HCT116 (cell line): ENCODE data around the gene RCN2. TPM values are rescaled to one million over a fixed set of nuclear protein-coding genes. Genes with fewer than 3 reads are reported as not detected.

Source experiments
- ATAC-seq: fragments of 200-7000 bp; cut with Tn5 transposase; 2 replicates; pipeline ENCODE4 v1.9.1; 2020; ENCODE audit warnings: mild to moderate bottlenecking, moderate library complexity
- BruUV-seq: library from RNA; stranded (reverse); fragments of 400-500 nt; replicated peaks from 2 replicates; lab custom pipeline; 2021; lab: Mats Ljungman, UMichigan
- CTCF ChIA-PET: fragments of 300-600 bp; sonication (Branson Sonifier 250); formaldehyde crosslinking; loops from one replicate; lab custom pipeline; 2021; ENCODE audit warnings: antibody characterized with exemption; lab: Charles Lee
- POLR2A ChIA-PET: fragments of 300-600, 350-600 bp; sonication (Branson Sonifier 250); formaldehyde crosslinking; loops from one replicate; lab custom pipeline; 2021; ENCODE audit warnings: antibody characterized with exemption; lab: Charles Lee
- RAD21 ChIA-PET, 2 experiments: fragments of 300-600 bp; sonication (Branson Sonifier 250); formaldehyde crosslinking; loops; one replicate each; lab custom pipeline; 2023; ENCODE audit warnings: low total read pairs in 2 of 2; ENCODE audit not compliant: uncharacterized antibody in 2 of 2, unreplicated experiment in 2 of 2, low non-redundant PET in 1 of 2; lab: Charles Lee
- DNase-seq: peaks from one replicate; pipeline ENCODE4 v3.0.0-alpha.2; 2010; ENCODE audit warnings: low read depth, low spot score
- H2AFZ ChIP-seq: fragments of 200-600 bp; shearing (Covaris generic), sonication (generic); 2 replicates; pipeline ENCODE4 v1.6.1; 2017; ENCODE audit warnings: low read depth, mixed run types, mixed read lengths, antibody characterized with exemption, low read length; ENCODE audit not compliant: poor library complexity, severe bottlenecking
- H3K27ac ChIP-seq: 2 replicates; pipeline ENCODE4 v1.5.1; 2012; ENCODE audit warnings: low read depth, low read length
- H3K27me3 ChIP-seq: fragments of 200-600 bp; sonication (generic); 2 replicates; pipeline ENCODE4 v1.6.1; 2016; ENCODE audit warnings: mixed run types, low read length, mixed read lengths; ENCODE audit not compliant: insufficient read depth
- H3K36me3 ChIP-seq, 2 experiments: fragments of 200-500 bp in 1 of 2; fragments of 200-600 bp in 1 of 2; sonication (Bioruptor generic) in 1 of 2; sonication (generic) in 1 of 2; 2 replicates each; pipeline versions ENCODE4 v1.5.1 to v1.6.1; 2014 to 2016; ENCODE audit warnings: low read length in 2 of 2, inconsistent platforms in 1 of 2, mixed read lengths in 1 of 2, mixed run types in 1 of 2; ENCODE audit not compliant: insufficient read depth in 2 of 2, control insufficient read depth in 1 of 2
- H3K4me1 ChIP-seq, 2 experiments: fragments of 200-600 bp in 1 of 2; sonication (generic) in 1 of 2; 2 replicates each; pipeline versions ENCODE4 v1.5.1 to v1.6.1; 2012 to 2017; ENCODE audit warnings: low read length in 2 of 2, inconsistent platforms in 1 of 2, mild to moderate bottlenecking in 1 of 2, mixed read lengths in 1 of 2, mixed run types in 1 of 2, moderate library complexity in 1 of 2; ENCODE audit not compliant: insufficient read depth in 2 of 2, control insufficient read depth in 1 of 2
- H3K4me2 ChIP-seq: fragments of 200-600 bp; sonication (generic); 2 replicates; pipeline ENCODE4 v1.6.1; 2017; ENCODE audit warnings: mixed run types, low read length, mixed read lengths
- H3K4me3 ChIP-seq, 2 experiments: fragments of 200-600 bp in 1 of 2; sonication (generic) in 1 of 2; replicated peaks in 1 of 2; 2 replicates each; pipeline ENCODE4 v1.5.1; 2011 to 2016; ENCODE audit warnings: low read length in 2 of 2, control low read depth in 1 of 2, low read depth in 1 of 2, mild to moderate bottlenecking in 1 of 2, mixed read lengths in 1 of 2, mixed run types in 1 of 2
- H3K79me2 ChIP-seq: fragments of 200-600 bp; sonication (generic); 2 replicates; pipeline ENCODE4 v1.6.1; 2017; ENCODE audit warnings: mild to moderate bottlenecking, mixed run types, low read length, moderate library complexity, mixed read lengths; ENCODE audit not compliant: insufficient read depth
- H3K9ac ChIP-seq: fragments of 200-600 bp; sonication (generic); 2 replicates; pipeline ENCODE4 v1.6.1; 2016; ENCODE audit warnings: low read length, mixed read lengths
- H3K9me2 ChIP-seq: fragments of 200-600 bp; sonication (generic), shearing (Covaris generic); 2 replicates; pipeline ENCODE4 v1.6.1; 2017; ENCODE audit warnings: mixed run types, mild to moderate bottlenecking, moderate library complexity; ENCODE audit not compliant: insufficient read depth
- H3K9me3 ChIP-seq, 2 experiments: fragments of 200-500 bp in 1 of 2; fragments of 200-600 bp in 1 of 2; sonication (Bioruptor generic) in 1 of 2; sonication (generic) in 1 of 2; 2 replicates each; pipeline ENCODE4 v1.6.1; 2014 to 2017; ENCODE audit warnings: low read length in 2 of 2, mixed read lengths in 2 of 2, inconsistent platforms in 1 of 2, low read depth in 1 of 2, mild to moderate bottlenecking in 1 of 2, mixed run types in 1 of 2, moderate library complexity in 1 of 2; ENCODE audit not compliant: control insufficient read depth in 1 of 2, insufficient read depth in 1 of 2
- H4K20me1 ChIP-seq: fragments of 200-600 bp; sonication (generic), shearing (Covaris generic); 2 replicates; pipeline ENCODE4 v1.6.1; 2017; ENCODE audit warnings: mixed run types, mild to moderate bottlenecking, moderate library complexity; ENCODE audit not compliant: insufficient read depth
- ATF3 ChIP-seq: IDR thresholded peaks from 2 replicates; pipeline ENCODE4 v1.6.1; 2012
- CEBPB ChIP-seq: IDR thresholded peaks from 2 replicates; pipeline ENCODE4 v1.6.1; 2012; ENCODE audit warnings: low read depth
- CTCF ChIP-seq, 3 experiments: fragments of 200-600 bp in 1 of 3; sonication (generic) in 1 of 3; IDR thresholded peaks in 2 of 3; conservative IDR thresholded peaks in 1 of 3; 2 replicates each; pipeline ENCODE4 v1.5.1; 2012 to 2017; ENCODE audit warnings: low read depth in 2 of 3, low read length in 2 of 3, antibody characterized with exemption in 1 of 3, borderline replicate concordance in 1 of 3, control low read depth in 1 of 3, mild to moderate bottlenecking in 1 of 3, mixed read lengths in 1 of 3, mixed run types in 1 of 3, moderate library complexity in 1 of 3; ENCODE audit not compliant: insufficient read depth in 1 of 3
- EGR1 ChIP-seq: IDR thresholded peaks from 2 replicates; pipeline ENCODE4 v1.6.1; 2012; ENCODE audit warnings: low read depth
- ELF1 ChIP-seq: IDR thresholded peaks from 2 replicates; pipeline ENCODE4 v1.6.1; 2012; ENCODE audit warnings: low read depth, borderline replicate concordance
- EZH2 ChIP-seq: fragments of 200-600 bp; sonication (generic); IDR thresholded peaks from 2 replicates; pipeline ENCODE4 v1.6.1; 2017; ENCODE audit warnings: antibody characterized with exemption, mixed run types
- EZH2phosphoT487 ChIP-seq: fragments of 200-600 bp; IDR thresholded peaks from 2 replicates; pipeline ENCODE4 v1.6.1; 2018; ENCODE audit warnings: antibody characterized with exemption, borderline replicate concordance
- JUND ChIP-seq: IDR thresholded peaks from 2 replicates; pipeline ENCODE4 v1.6.1; 2012
- MAX ChIP-seq: IDR thresholded peaks from 2 replicates; pipeline ENCODE4 v1.6.1; 2012
- POLR2A ChIP-seq: IDR thresholded peaks from 2 replicates; pipeline ENCODE4 v1.7.0; 2011; ENCODE audit warnings: borderline replicate concordance; ENCODE audit not compliant: insufficient read depth, insufficient read length; ENCODE audit errors: extremely low read depth
- POLR2AphosphoS5 ChIP-seq: IDR thresholded peaks from 2 replicates; pipeline ENCODE4 v1.6.1; 2011; ENCODE audit warnings: mild to moderate bottlenecking, low read depth, low read length, moderate library complexity
- RAD21 ChIP-seq: IDR thresholded peaks from 2 replicates; pipeline ENCODE4 v1.6.1; 2012; ENCODE audit warnings: low read depth, mild to moderate bottlenecking
- SP1 ChIP-seq: IDR thresholded peaks from 2 replicates; pipeline ENCODE4 v1.6.1; 2012; ENCODE audit warnings: low read depth
- SRF ChIP-seq: IDR thresholded peaks from 2 replicates; pipeline ENCODE4 v1.6.1; 2012; ENCODE audit warnings: low read depth
- TCF7L2 ChIP-seq: IDR thresholded peaks from 2 replicates; pipeline ENCODE4 v1.7.0; 2011; ENCODE audit warnings: borderline replicate concordance, inconsistent platforms; ENCODE audit not compliant: insufficient read depth, insufficient read length; ENCODE audit errors: extremely low read depth
- YY1 ChIP-seq: IDR thresholded peaks from 2 replicates; pipeline ENCODE4 v1.6.1; 2011; ENCODE audit warnings: low read length, low read depth, moderate library complexity, mild to moderate bottlenecking; ENCODE audit not compliant: insufficient replicate concordance; ENCODE audit errors: extremely low read depth
- ZBTB33 ChIP-seq: IDR thresholded peaks from 2 replicates; pipeline ENCODE4 v1.6.1; 2011; ENCODE audit warnings: mild to moderate bottlenecking, low read length, moderate library complexity; ENCODE audit not compliant: insufficient replicate concordance; ENCODE audit errors: extremely low read depth
- ZNF274 ChIP-seq: fragments of 200-500 bp; sonication (Bioruptor generic); IDR thresholded peaks from 2 replicates; pipeline ENCODE4 v1.6.1; 2014; ENCODE audit warnings: mild to moderate bottlenecking, low read depth, low read length, inconsistent platforms
- intact Hi-C: fragments of 100-400 bp; cut with micrococcal nuclease; formaldehyde crosslinking; loops from 2 replicates; pipeline ENCODE4 v1.10.0; 2022
- total RNA-seq: library from RNA; stranded (reverse); gene quantifications from one replicate; pipeline ENCODE4 v1.2.1, GENCODE V29; 2021; ENCODE audit not compliant: unreplicated experiment

Gene RCN2
- total RNA-seq, 1 experiment from 2014 or later, result 71.5 TPM

- Histone ChIP-seq H3K4me2 (no peak overlapping the region), H3K27me3 (no peaks in the 10 kb centered on the region), H3K4me1 (no peaks in the 10 kb centered on the region), H2AFZ (no peak overlapping the region), H3K36me3 (peaks cover 14 to 17% of the 10 kb centered on the region in 2 experiments), H3K27ac (no peak overlapping the region), H3K79me2 (no peaks in the 10 kb centered on the region; the same call in 1 of the 2 replicates), H3K9ac (no peak overlapping the region), H3K4me3 (no peak overlapping the region), H3K9me3 (no peaks in the 10 kb centered on the region), H3K9me2 (no peaks in the 10 kb centered on the region), H4K20me1 (no peaks in the 10 kb centered on the region)
- BruUV-seq, result no TSS peak
- TF ChIP-seq SP1 (no peak), EZH2phosphoT487 (no peak), EGR1 (no peak), CEBPB (no peak), POLR2A (no peak), ZNF274 (no peak), EZH2 (no peak), JUND (no peak), CTCF (IDR thresholded peaks at IDR 0.05 in 2 of 3, conservative IDR thresholded peaks at IDR 0.05 in 1 of 3; ENCODE audit: borderline replicate concordance in 1 of 3, insufficient read depth in 1 of 3, low read depth in 2 of 3, low read length in 2 of 3) (no peak), ELF1 (no peak), MAX (no peak), POLR2AphosphoS5 (no peak), YY1 (no peak), ATF3 (no peak), ZBTB33 (no peak), SRF (no peak), RAD21 (no peak), TCF7L2 (no peak)
- no peak for DNase-seq
- intact Hi-C loops, result loop anchor here (10.0 kb wide), 1 partner anchor 547 kb away; no protein-coding TSS in a partner anchor
- ChIA-PET RAD21 (no interaction called here), CTCF (interaction anchor here (1.5 kb wide), 1 partner anchor 549 kb away, joined by 3 read pairs; no protein-coding TSS in a partner anchor), POLR2A (no interaction called here)
- ATAC-seq, result no peak
Observed at GRCh38 chr15:76947454-76947853, 15.9 kb downstream of the RCN2 start.
